ENCODE data around the gene GPR37L1. TPM values are rescaled to one million over a fixed set of nuclear protein-coding genes. Genes with fewer than 3 reads are reported as not detected.

GPR37L1 gene
- total and polyA plus RNA-seq, 2 of the 8 experiments (the other 6 are each of a cell fraction or from before 2014, with no cell fraction given) = 0.13 to 0.23 TPM

GRCh38 chr1:202150602-202151001 is 27.9 kb downstream of the GPR37L1 start:
- Histone ChIP-seq H3K4me3 (ENCODE audit: extremely low read depth in 1 of 4, insufficient read depth in 2 of 4, low read depth in 3 of 4, low read length in 4 of 4) (no peak overlapping the region), H4K5ac (ENCODE audit: insufficient read length, low read depth, low read length) (no peak overlapping the region), H3K27me3 (replicated peaks in 1 of 4; ENCODE audit: control insufficient read depth in 3 of 4, extremely low read depth in 1 of 4, insufficient read depth in 3 of 4, low read length in 3 of 4) (peaks cover 0 to 1% (median 0%) of the 10 kb centered on the region in 4 experiments; a peak in 2 of 7 replicates), H4K20me1 (replicated peaks in 1 of 2; ENCODE audit: control insufficient read depth in 1 of 2, insufficient read depth in 2 of 2, low read length in 2 of 2) (no peaks in the 10 kb centered on the region), H3K4ac (replicated peaks; ENCODE audit: insufficient read length, low read depth, low read length) (no peak overlapping the region), H2BK12ac (ENCODE audit: low read depth, low read length) (no peak overlapping the region), H3K4me2 (ENCODE audit: insufficient read depth in 1 of 2, low read depth in 2 of 2, low read length in 2 of 2) (no peak overlapping the region), H3K23me2 (ENCODE audit: low read depth, low read length) (no peaks in the 10 kb centered on the region), H4K8ac (ENCODE audit: extremely low read depth, insufficient read depth, low read length) (no peak overlapping the region), H2BK120ac (replicated peaks; ENCODE audit: low read depth, low read length) (no peak overlapping the region), H2BK5ac (ENCODE audit: low read depth, low read length) (no peak overlapping the region), H3K79me1 (ENCODE audit: low read depth, low read length) (no peaks in the 10 kb centered on the region), H3K36me3 (ENCODE audit: control insufficient read depth in 2 of 4, insufficient read depth in 4 of 4, low read length in 3 of 4) (no peaks in the 10 kb centered on the region), H3K23ac (ENCODE audit: insufficient read length) (no peak overlapping the region), H3K9me3 (ENCODE audit: insufficient read depth in 2 of 2, low read depth in 1 of 2, low read length in 1 of 2) (no peaks in the 10 kb centered on the region; a peak in 1 of 4 replicates), H3K27ac (ENCODE audit: low read depth, low read length) (no peak overlapping the region), H4K91ac (replicated peaks; ENCODE audit: insufficient read length, low read length) (no peak overlapping the region), H3K4me1 (replicated peaks in 1 of 4; ENCODE audit: control insufficient read depth in 3 of 4, insufficient read depth in 4 of 4, low read length in 3 of 4) (peaks cover 0 to 3% (median 0%) of the 10 kb centered on the region in 4 experiments; a peak in 2 of 7 replicates), H3K56ac (replicated peaks; ENCODE audit: insufficient read length, low read depth, low read length) (no peak overlapping the region), H3K14ac (ENCODE audit: insufficient read length) (no peak overlapping the region), H2AK5ac (ENCODE audit: low read depth, low read length) (no peak overlapping the region), H2BK15ac (ENCODE audit: low read length) (no peak overlapping the region), H3K9ac (replicated peaks in 1 of 4; ENCODE audit: extremely low read depth in 1 of 4, low read depth in 3 of 4, low read length in 3 of 4) (no peak overlapping the region), H2AFZ (ENCODE audit: low read length) (no peak overlapping the region), H2BK20ac (ENCODE audit: low read length) (no peak overlapping the region), H3K79me2 (ENCODE audit: control insufficient read depth in 1 of 2, insufficient read depth in 2 of 2, low read length in 2 of 2) (no peaks in the 10 kb centered on the region), H3K18ac (ENCODE audit: extremely low read depth, low read length) (no peak overlapping the region)
- WGBS, 2 experiments (ENCODE audit: extremely low coverage in 1 of 2, insufficient coverage in 1 of 2, insufficient read length in 1 of 2, insufficient replicate concordance in 2 of 2, low coverage in 1 of 2, low lambda C conversion rate in 2 of 2, missing lambda C conversion rate in 1 of 2) = 90% methylated on average over 8 of the region's 8 CpGs; no CpG with 5 or more reads in 1 of the 2 experiments
- TF ChIP-seq EP300 (IDR thresholded peaks at IDR 0.05; ENCODE audit: borderline replicate concordance in 1 of 2, low read depth in 2 of 2, low read length in 2 of 2) = no peak
- TF ChIP-seq TCF12 (IDR thresholded peaks at IDR 0.05; ENCODE audit: low read depth, low read length) = no peak
- FAIRE-seq = no peak
- CTCF ChIA-PET (ENCODE audit: partially characterized antibody) = interaction anchor here (0.6 to 2.2 kb wide), 5 partner anchors 8 to 119 kb away, joined by 3 to 10 read pairs (median 3); no protein-coding TSS in a partner anchor
- POLR2A ChIA-PET (ENCODE audit: partially characterized antibody) = no interaction called here
- no peak for DNase-seq (ENCODE audit: low read depth in 1 of 2, low spot score in 2 of 2)
